ENCODE measurements around the gene CLEC2B. TPM values are rescaled to one million over a fixed set of nuclear protein-coding genes. Genes with fewer than 3 reads are reported as not detected.

CLEC2B gene
- not detected for polyA plus RNA-seq (2012; ENCODE audit: insufficient read depth, insufficient read length, low read depth)

DNA sequence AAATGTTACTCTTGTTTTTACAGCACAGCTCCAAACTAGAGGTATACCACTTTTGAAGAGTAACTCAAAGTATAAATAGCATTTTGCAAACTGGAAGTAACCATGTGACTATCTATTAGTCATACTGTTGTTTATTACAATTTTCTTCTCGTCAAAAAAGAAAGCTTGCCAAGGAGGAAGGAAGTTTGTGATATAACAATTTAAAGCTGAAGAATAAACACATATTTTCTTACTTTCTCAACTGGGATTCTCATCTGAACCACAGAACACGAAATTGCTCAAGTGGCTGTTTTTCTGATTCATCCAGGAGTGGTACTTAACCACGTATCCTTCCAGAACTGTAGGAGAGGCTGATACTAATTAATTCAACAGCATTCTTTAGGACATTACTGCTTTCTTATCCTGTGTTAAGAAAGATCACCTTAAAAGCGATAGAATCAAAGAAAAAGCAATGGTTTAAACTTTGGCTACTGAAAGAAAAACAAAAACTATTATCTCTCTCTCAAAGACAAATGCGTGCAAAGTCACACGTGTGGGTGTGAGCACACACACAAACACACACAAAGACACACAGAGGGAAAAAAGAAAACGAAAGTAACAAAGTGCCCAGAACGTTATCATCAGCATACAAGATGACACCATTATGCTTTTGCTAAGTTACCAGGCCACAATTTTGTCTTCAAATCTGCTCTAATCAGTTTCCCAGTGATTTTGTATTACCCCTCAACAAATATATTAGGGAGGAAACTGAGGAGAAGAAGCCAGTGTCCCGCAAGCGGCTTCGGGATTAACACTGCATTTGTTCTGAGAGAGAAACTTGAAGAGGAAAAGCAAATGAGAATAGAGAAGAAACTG is at the start of gene CLEC2B:
TSS of gene CLEC2B (minus strand) at position 48 of the 855 bp plus-strand sequence.
- no peak for DNase-seq
- H3K36me3 ChIP-seq, result no peaks in the 10 kb centered on the region
- H3K9me3 ChIP-seq, result no peaks in the 10 kb centered on the region
- H3K4me1 ChIP-seq, result no peaks in the 10 kb centered on the region
- TF ChIP-seq, protein P1, sequence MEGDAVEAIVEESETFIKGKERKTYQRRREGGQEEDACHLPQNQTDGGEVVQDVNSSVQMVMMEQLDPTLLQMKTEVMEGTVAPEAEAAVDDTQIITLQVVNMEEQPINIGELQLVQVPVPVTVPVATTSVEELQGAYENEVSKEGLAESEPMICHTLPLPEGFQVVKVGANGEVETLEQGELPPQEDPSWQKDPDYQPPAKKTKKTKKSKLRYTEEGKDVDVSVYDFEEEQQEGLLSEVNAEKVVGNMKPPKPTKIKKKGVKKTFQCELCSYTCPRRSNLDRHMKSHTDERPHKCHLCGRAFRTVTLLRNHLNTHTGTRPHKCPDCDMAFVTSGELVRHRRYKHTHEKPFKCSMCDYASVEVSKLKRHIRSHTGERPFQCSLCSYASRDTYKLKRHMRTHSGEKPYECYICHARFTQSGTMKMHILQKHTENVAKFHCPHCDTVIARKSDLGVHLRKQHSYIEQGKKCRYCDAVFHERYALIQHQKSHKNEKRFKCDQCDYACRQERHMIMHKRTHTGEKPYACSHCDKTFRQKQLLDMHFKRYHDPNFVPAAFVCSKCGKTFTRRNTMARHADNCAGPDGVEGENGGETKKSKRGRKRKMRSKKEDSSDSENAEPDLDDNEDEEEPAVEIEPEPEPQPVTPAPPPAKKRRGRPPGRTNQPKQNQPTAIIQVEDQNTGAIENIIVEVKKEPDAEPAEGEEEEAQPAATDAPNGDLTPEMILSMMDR (IDR thresholded peaks at IDR 0.05; ENCODE audit: low read depth, low read length), result no peak
- peaks cover 5% of the 10 kb centered on the region for H3K27me3 ChIP-seq
- H3K4me3 ChIP-seq (ENCODE audit: low read depth, low read length), result no peak within 1 kb of the TSS

DNA sequence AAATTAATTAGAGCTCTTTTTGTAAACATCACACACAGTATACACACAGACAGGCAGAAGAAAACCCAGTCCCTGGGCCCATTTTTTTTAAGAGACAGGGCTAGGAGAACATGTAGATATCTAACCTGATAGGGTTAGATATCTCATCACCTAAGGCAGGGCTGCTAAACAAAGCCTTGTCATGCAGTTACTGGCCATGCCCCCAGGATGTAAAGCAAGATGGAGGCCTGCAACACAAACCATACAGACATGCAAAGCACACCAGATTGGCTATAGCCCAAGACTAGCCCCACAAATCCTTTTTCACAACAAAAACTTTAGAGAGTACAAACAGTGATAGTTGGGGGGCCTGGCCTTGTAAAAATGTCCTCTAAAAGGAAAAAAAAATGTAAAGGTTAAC is 42.6 kb upstream of the CLEC2B start:
- no peak overlapping the region for H3K4me3 ChIP-seq (ENCODE audit: low read depth, low read length)
- H3K9me3 ChIP-seq, result no peaks in the 10 kb centered on the region
- no peaks in the 10 kb centered on the region; the same call in 1 of the 2 replicates for H3K27me3 ChIP-seq
- no peak for DNase-seq
- TF ChIP-seq, protein P1 (IDR thresholded peaks at IDR 0.05; ENCODE audit: low read depth, low read length), result no peak
- H3K4me1 ChIP-seq, result no peaks in the 10 kb centered on the region
- H3K36me3 ChIP-seq, result no peaks in the 10 kb centered on the region

DNA sequence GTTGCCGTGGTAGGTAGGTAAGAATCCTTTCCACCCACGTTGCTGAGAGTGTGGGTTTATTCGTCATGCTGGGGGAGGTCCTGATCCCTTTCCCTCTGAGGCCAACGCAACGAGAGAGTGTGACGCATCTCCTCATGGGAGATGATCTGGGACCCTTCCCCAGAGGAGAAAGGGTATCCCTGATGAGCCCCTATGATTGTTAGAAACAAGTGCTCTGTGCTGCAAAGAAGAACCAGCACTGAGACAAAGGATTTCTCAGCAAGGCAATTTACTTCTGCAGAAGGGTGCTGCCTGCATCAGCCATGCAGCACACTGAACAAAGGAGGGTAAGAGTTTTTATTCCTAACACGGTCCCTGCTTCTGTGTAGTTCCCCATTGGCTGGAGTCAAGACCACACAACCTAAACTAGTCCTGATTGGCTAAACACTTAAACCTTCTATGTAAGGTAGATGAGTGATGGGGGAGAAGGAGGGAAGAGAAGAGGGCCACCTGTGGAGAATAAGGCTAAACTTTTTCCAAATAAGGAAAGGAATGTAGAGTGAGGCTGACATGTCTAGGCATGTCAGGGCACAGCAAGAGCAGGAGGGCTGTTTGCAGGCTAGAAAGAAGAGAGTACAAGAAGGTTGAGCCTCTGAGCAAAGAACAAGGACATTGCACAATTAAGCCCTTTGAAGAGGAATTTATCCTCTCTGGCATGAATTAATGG is 41.7 kb upstream of the CLEC2B start:
- TF ChIP-seq, protein P1 (IDR thresholded peaks at IDR 0.05; ENCODE audit: low read depth, low read length), result no peak
- no peaks in the 10 kb centered on the region for H3K36me3 ChIP-seq
- no peaks in the 10 kb centered on the region; the same call in 1 of the 2 replicates for H3K27me3 ChIP-seq
- H3K4me3 ChIP-seq (ENCODE audit: low read depth, low read length), result no peak overlapping the region
- no peak for DNase-seq
- H3K4me1 ChIP-seq, result no peaks in the 10 kb centered on the region
- no peaks in the 10 kb centered on the region for H3K9me3 ChIP-seq

DNA sequence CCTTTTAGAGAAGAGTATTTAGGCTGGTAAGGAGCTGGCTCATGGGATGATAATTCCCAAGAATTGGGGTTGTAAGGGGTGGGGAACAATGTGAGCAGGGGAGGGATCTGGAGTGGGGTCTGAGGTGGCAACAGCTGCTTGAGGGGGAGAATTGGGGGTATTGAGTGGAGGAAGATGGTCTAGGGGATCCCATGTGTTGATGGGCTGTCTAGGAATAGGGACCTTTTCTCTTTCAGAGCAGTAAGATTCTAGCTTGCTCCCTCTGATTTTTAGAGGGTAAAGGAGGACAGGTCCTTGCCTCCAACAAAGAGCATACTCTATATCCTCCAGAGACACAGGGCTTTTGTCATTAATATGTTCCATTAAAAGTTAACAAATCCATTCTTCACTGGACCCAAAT is 40.6 kb upstream of the CLEC2B start:
- H3K36me3 ChIP-seq, result no peaks in the 10 kb centered on the region
- no peaks in the 10 kb centered on the region; the same call in 1 of the 2 replicates for H3K27me3 ChIP-seq
- no peaks in the 10 kb centered on the region for H3K9me3 ChIP-seq
- TF ChIP-seq, protein P1 (IDR thresholded peaks at IDR 0.05; ENCODE audit: low read depth, low read length), result no peak
- DNase-seq, result no peak
- H3K4me1 ChIP-seq, result no peaks in the 10 kb centered on the region
- H3K4me3 ChIP-seq (ENCODE audit: low read depth, low read length), result no peak overlapping the region

DNA sequence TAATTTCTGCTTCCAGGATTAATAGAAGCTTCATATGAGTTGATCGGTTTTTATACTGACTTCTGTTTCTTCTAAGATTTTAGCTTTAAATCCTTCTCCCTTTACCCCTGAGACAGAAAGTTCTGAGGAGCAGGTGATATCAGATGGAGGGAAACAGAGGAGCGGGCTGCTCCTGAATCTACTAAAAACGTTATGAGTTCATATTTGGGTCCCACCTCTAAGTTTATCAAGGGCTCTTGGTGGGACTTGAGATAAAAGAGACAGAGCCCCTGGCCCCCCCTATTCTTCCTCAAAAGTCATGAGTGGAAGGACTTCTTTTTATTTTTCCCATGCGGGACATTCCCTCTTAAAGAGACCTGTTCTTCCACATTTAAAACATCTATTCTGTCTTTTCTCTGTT is 39.2 kb upstream of the CLEC2B start:
- Histone ChIP-seq H3K9me3 (no peaks in the 10 kb centered on the region), H3K4me1 (no peaks in the 10 kb centered on the region), H3K4me3 (ENCODE audit: low read depth, low read length) (no peak overlapping the region), H3K27me3 (no peaks in the 10 kb centered on the region; the same call in 1 of the 2 replicates), H3K36me3 (no peaks in the 10 kb centered on the region)
- DNase-seq, result no peak
- TF ChIP-seq, protein P1 (IDR thresholded peaks at IDR 0.05; ENCODE audit: low read depth, low read length), result no peak

Measured in BE2C (cell line).